Raji (cell line): ENCODE results near the gene OGFOD1.

Experiments used
- POLR2A ChIP-seq: IDR thresholded peaks from 2 replicates; pipeline ENCODE4 v1.6.1; 2011; ENCODE audit warnings: low read depth, low read length, control low read depth; ENCODE audit not compliant: insufficient read depth

The OGFOD1 gene

GRCh38 chr16:56525236-56525635, 73.9 kb downstream of the OGFOD1 start:
- no peak for TF ChIP-seq POLR2A
